Activated T-helper 17 cell treated with anti-CD3 and anti-CD28 coated beads, Interleukin-2, amount 50 U/mL, for 72 hours (primary cell): ENCODE results near the gene PCBP4. TPM values are rescaled to one million over a fixed set of nuclear protein-coding genes. Genes with fewer than 3 reads are reported as not detected.
"Not testable (repeated sequence)": the region's sequence is repeated elsewhere in the genome, so short reads cannot be mapped to it uniquely, and the experiment has no call there.

Source experiments
- ATAC-seq: fragments of 150-1000 bp; cut with Tn5 transposase; replicated peaks from 2 replicates; pipeline ENCODE4 v1.10.0; 2021; ENCODE audit warnings: mild to moderate bottlenecking, moderate library complexity
- H3K27ac Mint-ChIP-seq: one replicate; pipeline ENCODE4 v1.8.0; 2022; ENCODE audit warnings: mixed read lengths
- H3K27me3 Mint-ChIP-seq: one replicate; pipeline ENCODE4 v1.8.0; 2022; ENCODE audit warnings: mixed read lengths
- H3K36me3 Mint-ChIP-seq: one replicate; pipeline ENCODE4 v1.8.0; 2022; ENCODE audit warnings: low read depth, mild to moderate bottlenecking, mixed read lengths
- H3K4me1 Mint-ChIP-seq: one replicate; pipeline ENCODE4 v1.8.0; 2022; ENCODE audit warnings: mixed read lengths
- H3K4me3 Mint-ChIP-seq: one replicate; pipeline ENCODE4 v1.8.0; 2022; ENCODE audit warnings: mild to moderate bottlenecking, mixed read lengths
- H3K9me3 Mint-ChIP-seq: one replicate; pipeline ENCODE4 v1.8.0; 2022; ENCODE audit warnings: mixed read lengths
- total RNA-seq, 2 donors: library from RNA; stranded (reverse); gene quantifications; one replicate each; pipeline ENCODE4 v1.2.3, GENCODE V29; 2022

PCBP4 gene
- total RNA-seq, 2 donors from 2014 or later, result 16.4 to 18.5 TPM

GRCh38 chr3:51935886-51936755 lies 31.1 kb downstream of the PCBP4 start:
- Mint-ChIP-seq H3K4me1 (peaks cover 16% of the 10 kb centered on the region), H3K4me3 (no peak overlapping the region), H3K9me3 (no peaks in the 10 kb centered on the region), H3K27me3 (no peaks in the 10 kb centered on the region), H3K27ac (no peak overlapping the region), H3K36me3 (peaks cover 95% of the 10 kb centered on the region)
- ATAC-seq, result no peak

GRCh38 chr3:51934991-51935885 lies 32.0 kb downstream of the PCBP4 start:
- no peak for ATAC-seq
- H3K27ac Mint-ChIP-seq, result no peak overlapping the region

GRCh38 chr3:51934139-51934850 lies 33.0 kb downstream of the PCBP4 start:
- H3K4me1 Mint-ChIP-seq, result peaks cover 4% of the 10 kb centered on the region
- no peaks in the 10 kb centered on the region for H3K27me3 Mint-ChIP-seq
- H3K27ac Mint-ChIP-seq, result no peak overlapping the region
- no peak for ATAC-seq
- no peak overlapping the region for H3K4me3 Mint-ChIP-seq
- peaks cover 82% of the 10 kb centered on the region for H3K36me3 Mint-ChIP-seq
- H3K9me3 Mint-ChIP-seq, result no peaks in the 10 kb centered on the region

More at GRCh38 chr3:51934991-51935885, 32.0 kb downstream of the PCBP4 start:
- peaks cover 91% of the 10 kb centered on the region for H3K36me3 Mint-ChIP-seq
- H3K27me3 Mint-ChIP-seq, result no peaks in the 10 kb centered on the region
- H3K4me3 Mint-ChIP-seq, result no peak overlapping the region
- no peaks in the 10 kb centered on the region for H3K9me3 Mint-ChIP-seq
- H3K4me1 Mint-ChIP-seq, result peaks cover 8% of the 10 kb centered on the region

GRCh38 chr3:51933471-51934138 lies 33.6 kb downstream of the PCBP4 start:
- Mint-ChIP-seq H3K4me3 (no peak overlapping the region), H3K27me3 (no peaks in the 10 kb centered on the region), H3K36me3 (peaks cover 77% of the 10 kb centered on the region), H3K27ac (no peak overlapping the region), H3K9me3 (no peaks in the 10 kb centered on the region), H3K4me1 (no peaks in the 10 kb centered on the region)
- no peak for ATAC-seq

GRCh38 chr3:51932471-51933370 lies 34.5 kb downstream of the PCBP4 start:
- H3K4me1 Mint-ChIP-seq, result no peaks in the 10 kb centered on the region
- no peaks in the 10 kb centered on the region for H3K27me3 Mint-ChIP-seq
- no peak overlapping the region for H3K27ac Mint-ChIP-seq
- no peak overlapping the region for H3K4me3 Mint-ChIP-seq
- no peaks in the 10 kb centered on the region for H3K9me3 Mint-ChIP-seq
- H3K36me3 Mint-ChIP-seq, result peaks cover 68% of the 10 kb centered on the region
- no peak for ATAC-seq

GRCh38 chr3:51931756-51932155 lies 35.5 kb downstream of the PCBP4 start:
- ATAC-seq, result no peak
- no peaks in the 10 kb centered on the region for H3K9me3 Mint-ChIP-seq
- no peaks in the 10 kb centered on the region for H3K27me3 Mint-ChIP-seq
- H3K27ac Mint-ChIP-seq, result no peak overlapping the region
- H3K4me1 Mint-ChIP-seq, result no peaks in the 10 kb centered on the region
- no peak overlapping the region for H3K4me3 Mint-ChIP-seq
- H3K36me3 Mint-ChIP-seq, result peaks cover 59% of the 10 kb centered on the region

GRCh38 chr3:51930439-51930838 lies 36.8 kb downstream of the PCBP4 start:
- H3K27ac Mint-ChIP-seq, result no peak overlapping the region
- ATAC-seq, result no peak
- H3K4me3 Mint-ChIP-seq, result no peak overlapping the region
- no peaks in the 10 kb centered on the region for H3K27me3 Mint-ChIP-seq
- H3K4me1 Mint-ChIP-seq, result no peaks in the 10 kb centered on the region
- no peaks in the 10 kb centered on the region for H3K9me3 Mint-ChIP-seq
- peaks cover 45% of the 10 kb centered on the region for H3K36me3 Mint-ChIP-seq

GRCh38 chr3:51929420-51930003 lies 37.7 kb downstream of the PCBP4 start:
- no peaks in the 10 kb centered on the region for H3K9me3 Mint-ChIP-seq
- peaks cover 36% of the 10 kb centered on the region for H3K36me3 Mint-ChIP-seq
- H3K27me3 Mint-ChIP-seq, result no peaks in the 10 kb centered on the region
- no peak overlapping the region for H3K27ac Mint-ChIP-seq
- H3K4me3 Mint-ChIP-seq, result no peak overlapping the region
- no peak for ATAC-seq
- H3K4me1 Mint-ChIP-seq, result no peaks in the 10 kb centered on the region

GRCh38 chr3:51928981-51929380 lies 38.3 kb downstream of the PCBP4 start:
- not testable (repeated sequence) for H3K27me3 Mint-ChIP-seq

GRCh38 chr3:51928438-51928837 lies 38.8 kb downstream of the PCBP4 start:
- no peak overlapping the region for H3K27ac Mint-ChIP-seq
- H3K9me3 Mint-ChIP-seq, result no peaks in the 10 kb centered on the region
- H3K4me1 Mint-ChIP-seq, result no peaks in the 10 kb centered on the region
- no peak for ATAC-seq
- H3K36me3 Mint-ChIP-seq, result peaks cover 27% of the 10 kb centered on the region
- H3K27me3 Mint-ChIP-seq, result no peaks in the 10 kb centered on the region
- no peak overlapping the region for H3K4me3 Mint-ChIP-seq

More at GRCh38 chr3:51928981-51929380, 38.3 kb downstream of the PCBP4 start:
- ATAC-seq, H3K4me3 Mint-ChIP-seq, H3K4me1 Mint-ChIP-seq, H3K27ac Mint-ChIP-seq, H3K9me3 Mint-ChIP-seq: not testable (repeated sequence)
- peaks cover 31% of the 10 kb centered on the region for H3K36me3 Mint-ChIP-seq

GRCh38 chr3:51927061-51927977 lies 39.9 kb downstream of the PCBP4 start:
- no peak for ATAC-seq
- Mint-ChIP-seq H3K27ac (no peak overlapping the region), H3K4me1 (no peaks in the 10 kb centered on the region), H3K36me3 (peaks cover 16% of the 10 kb centered on the region), H3K27me3 (no peaks in the 10 kb centered on the region), H3K9me3 (no peaks in the 10 kb centered on the region), H3K4me3 (no peak overlapping the region)

GRCh38 chr3:51921081-51921578 lies 46.1 kb downstream of the PCBP4 start:
- no peaks in the 10 kb centered on the region for H3K36me3 Mint-ChIP-seq
- H3K27ac Mint-ChIP-seq, result no peak overlapping the region
- ATAC-seq, result no peak
- H3K27me3 Mint-ChIP-seq, result no peaks in the 10 kb centered on the region
- no peaks in the 10 kb centered on the region for H3K9me3 Mint-ChIP-seq
- H3K4me1 Mint-ChIP-seq, result no peaks in the 10 kb centered on the region
- no peak overlapping the region for H3K4me3 Mint-ChIP-seq
